ENCODE data around the gene MTR. TPM values are rescaled to one million over a fixed set of nuclear protein-coding genes. Genes with fewer than 3 reads are reported as not detected.
A peak's percentile ranks its signal among the peaks of the same experiment; 100 is the strongest.

The MTR gene
- polyA plus RNA-seq, 2 of the 4 experiments (the other 2 are of a cell fraction), result 6.2 to 12.7 TPM

GRCh38 chr1:236864996-236865817, 70.1 kb downstream of the MTR start:
- WGBS (ENCODE audit: missing lambda C conversion rate), result 80% methylated on average over 3 of the region's 3 CpGs
- no peak overlapping the region for H3K4me2 ChIP-seq
- no peak for ATAC-seq
- no peak for FAIRE-seq
- no peaks in the 10 kb centered on the region for H3K9me3 ChIP-seq
- DNase-seq (ENCODE audit: low read depth in 1 of 2, low spot score in 1 of 2), result no peak
- CTCF ChIA-PET, result no interaction called here
- POLR2A ChIA-PET, result no interaction called here
- H3K4me1 ChIP-seq, result 0 out of 3 replicates have a peak, but pooled peaks cover 8% of the 10 kb centered on the region
- H3K27ac ChIP-seq, result no peak overlapping the region
- H3K4me3 ChIP-seq, result no peak overlapping the region
- TF ChIP-seq, protein P1, sequence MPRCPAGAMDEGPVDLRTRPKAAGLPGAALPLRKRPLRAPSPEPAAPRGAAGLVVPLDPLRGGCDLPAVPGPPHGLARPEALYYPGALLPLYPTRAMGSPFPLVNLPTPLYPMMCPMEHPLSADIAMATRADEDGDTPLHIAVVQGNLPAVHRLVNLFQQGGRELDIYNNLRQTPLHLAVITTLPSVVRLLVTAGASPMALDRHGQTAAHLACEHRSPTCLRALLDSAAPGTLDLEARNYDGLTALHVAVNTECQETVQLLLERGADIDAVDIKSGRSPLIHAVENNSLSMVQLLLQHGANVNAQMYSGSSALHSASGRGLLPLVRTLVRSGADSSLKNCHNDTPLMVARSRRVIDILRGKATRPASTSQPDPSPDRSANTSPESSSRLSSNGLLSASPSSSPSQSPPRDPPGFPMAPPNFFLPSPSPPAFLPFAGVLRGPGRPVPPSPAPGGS (IDR thresholded peaks at IDR 0.05), result no peak
- TF ChIP-seq HEYL (CRISPR knock-in tag; IDR thresholded peaks at IDR 0.05) (no peak), RNF2 (IDR thresholded peaks at IDR 0.05; ENCODE audit: borderline replicate concordance, low read depth) (no peak), RARB (CRISPR knock-in tag; IDR thresholded peaks at IDR 0.05) (no peak), SREBF2 (IDR thresholded peaks at IDR 0.05) (no peak), ZFP36 (IDR thresholded peaks at IDR 0.05; ENCODE audit: borderline replicate concordance, partially characterized antibody) (no peak), ZNF302 (CRISPR knock-in tag; IDR thresholded peaks at IDR 0.05) (no peak)
- TF ChIP-seq, protein P2, sequence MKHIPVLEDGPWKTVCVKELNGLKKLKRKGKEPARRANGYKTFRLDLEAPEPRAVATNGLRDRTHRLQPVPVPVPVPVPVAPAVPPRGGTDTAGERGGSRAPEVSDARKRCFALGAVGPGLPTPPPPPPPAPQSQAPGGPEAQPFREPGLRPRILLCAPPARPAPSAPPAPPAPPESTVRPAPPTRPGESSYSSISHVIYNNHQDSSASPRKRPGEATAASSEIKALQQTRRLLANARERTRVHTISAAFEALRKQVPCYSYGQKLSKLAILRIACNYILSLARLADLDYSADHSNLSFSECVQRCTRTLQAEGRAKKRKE (CRISPR knock-in tag; IDR thresholded peaks at IDR 0.05; ENCODE audit: low read depth), result no peak

DNA sequence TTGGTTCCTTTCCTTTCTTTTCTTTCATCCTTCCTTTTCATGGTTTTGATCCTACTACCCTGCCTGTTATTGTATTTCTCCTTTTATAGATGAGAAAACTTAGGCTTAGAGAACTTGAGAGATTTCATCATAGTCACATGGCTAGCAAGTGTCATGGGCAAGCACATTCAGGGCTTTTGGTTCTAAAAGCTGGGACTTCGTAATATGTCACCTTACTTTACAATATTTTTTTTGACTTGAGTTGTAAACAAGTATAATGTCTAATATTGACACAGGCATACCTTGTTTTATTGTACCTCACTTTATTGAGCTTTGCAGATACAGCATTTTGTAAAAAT, 70.7 kb downstream of the MTR start:
- CTCF ChIA-PET, result no interaction called here
- no peak for ATAC-seq
- POLR2A ChIA-PET, result no interaction called here
- Histone ChIP-seq H3K4me3 (no peak overlapping the region), H3K9me3 (no peaks in the 10 kb centered on the region), H3K4me2 (no peak overlapping the region), H3K27ac (no peak overlapping the region), H3K4me1 (0 out of 3 replicates have a peak, but pooled peaks cover 8% of the 10 kb centered on the region)
- 97% methylated on average over 1 of the region's 1 CpG for WGBS (ENCODE audit: missing lambda C conversion rate)
- FAIRE-seq, result no peak
- DNase-seq (ENCODE audit: low read depth in 1 of 2, low spot score in 1 of 2), result no peak
- TF ChIP-seq ZSCAN20 (CRISPR knock-in tag; IDR thresholded peaks at IDR 0.05), result no peak

- DNase-seq (ENCODE audit: low read depth in 1 of 2, low spot score in 1 of 2) (peak; percentile 40 to 72), ATAC-seq (peak; percentile 90 to 95), FAIRE-seq (peak; percentile 65)
- Histone ChIP-seq H3K4me1 (no peaks in the 10 kb centered on the region), H3K9me3 (no peaks in the 10 kb centered on the region), H3K4me3 (no peak overlapping the region), H3K27ac (no peak overlapping the region), H3K4me2 (no peak overlapping the region)
- ChIA-PET POLR2A (no interaction called here), CTCF (interaction anchor here (0.6 to 1.5 kb wide), 3 partner anchors 10 to 34 kb away, joined by 3 read pairs; no protein-coding TSS in a partner anchor)
- WGBS (ENCODE audit: missing lambda C conversion rate), result 64% methylated on average over 6 of the region's 6 CpGs
- TF ChIP-seq SMC3 (IDR thresholded peaks at IDR 0.05) (peak; percentile 73), EHMT2 (IDR thresholded peaks at IDR 0.05; ENCODE audit: low read depth) (no peak), RAD21 (conservative IDR thresholded peaks at IDR 0.05 in 1 of 2, IDR thresholded peaks at IDR 0.05 in 1 of 2) (peak; percentile 72 to 74), CTCF (IDR thresholded peaks at IDR 0.05) (peak; percentile 82), GATA3 (IDR thresholded peaks at IDR 0.05; ENCODE audit: borderline replicate concordance) (no peak)
These were observed 73.8 kb downstream of the MTR start for GRCh38 chr1:236868625-236869467.
